Neural cell (in vitro differentiated cells): ENCODE results near the gene LDLRAD3.

Source experiments
- CTCF ChIP-seq: fragments of 450-650 bp; IDR thresholded peaks from 2 replicates; pipeline ENCODE4 v1.5.1; 2014; ENCODE audit warnings: antibody characterized with exemption, mild to moderate bottlenecking, moderate library complexity; ENCODE audit not compliant: poor library complexity, severe bottlenecking
- EP300 ChIP-seq: fragments of 450-650 bp; conservative IDR thresholded peaks from 2 replicates; pipeline ENCODE4 v1.6.1; 2014; ENCODE audit warnings: antibody characterized with exemption, mild to moderate bottlenecking, moderate library complexity; ENCODE audit not compliant: poor library complexity, severe bottlenecking
- EZH2 ChIP-seq: fragments of 200-600, 300-800 bp; shearing (Covaris generic), sonication (generic); IDR thresholded peaks from 2 replicates; pipeline ENCODE4 v1.6.1; 2014; ENCODE audit warnings: antibody characterized with exemption, low read length, borderline replicate concordance, mild to moderate bottlenecking; ENCODE audit not compliant: insufficient read depth, poor library complexity, severe bottlenecking
- MXI1 ChIP-seq: fragments of 450-650 bp; conservative IDR thresholded peaks from 2 replicates; pipeline ENCODE4 v1.6.1; 2014; ENCODE audit warnings: antibody characterized with exemption, mild to moderate bottlenecking; ENCODE audit not compliant: poor library complexity, severe bottlenecking
- POLR2AphosphoS5 ChIP-seq: IDR thresholded peaks from 2 replicates; pipeline ENCODE4 v1.6.1; 2012
- RAD21 ChIP-seq: fragments of 450-650 bp; conservative IDR thresholded peaks from 2 replicates; pipeline ENCODE4 v1.6.1; 2014; ENCODE audit warnings: antibody characterized with exemption, mild to moderate bottlenecking, moderate library complexity
- REST ChIP-seq: IDR thresholded peaks from 2 replicates; pipeline ENCODE4 v1.6.1; 2012; ENCODE audit warnings: borderline replicate concordance
- SMC3 ChIP-seq: fragments of 450-650 bp; conservative IDR thresholded peaks from 2 replicates; pipeline ENCODE4 v1.6.1; 2014; ENCODE audit warnings: antibody characterized with exemption, mild to moderate bottlenecking, moderate library complexity; ENCODE audit not compliant: poor library complexity
- TAF1 ChIP-seq: IDR thresholded peaks from 2 replicates; pipeline ENCODE4 v1.6.1; 2012; ENCODE audit warnings: low read depth

DNA sequence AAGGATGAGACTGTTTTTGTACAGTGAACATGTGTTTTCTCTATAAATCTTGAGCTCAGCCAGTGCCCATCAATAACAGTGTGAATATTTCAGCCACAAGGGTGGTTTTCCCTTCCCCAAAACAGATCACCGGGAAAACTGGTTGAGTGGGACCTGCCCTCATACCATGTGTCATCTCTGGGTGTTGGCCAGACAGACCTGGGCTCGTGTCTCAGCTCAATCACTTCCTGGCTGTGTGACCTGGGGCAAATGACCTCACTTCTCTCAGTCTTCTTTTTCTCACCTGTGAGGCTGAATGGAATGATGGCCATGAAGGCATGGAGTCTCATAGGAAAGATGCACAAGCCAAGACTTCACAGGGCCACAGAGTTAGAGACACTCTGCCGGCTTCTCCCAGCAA, 270.6 kb downstream of the LDLRAD3 start:
- TF ChIP-seq EZH2 (no peak), CTCF (no peak), EP300 (no peak), REST (no peak), POLR2AphosphoS5 (no peak), MXI1 (no peak), RAD21 (no peak), TAF1 (no peak), SMC3 (no peak)
